WTC11 (cell line): ENCODE data around the gene ZNF566. TPM values are rescaled to one million over a fixed set of nuclear protein-coding genes. Genes with fewer than 3 reads are reported as not detected.

Source experiments
- ATAC-seq: fragments of 200-7000 bp; cut with Tn5 transposase; 2 replicates; pipeline ENCODE4 v1.10.0; 2021; ENCODE audit warnings: mild to moderate bottlenecking, moderate library complexity
- CTCF ChIA-PET: fragments of 300-600 bp; sonication (Branson Sonifier 250); formaldehyde crosslinking; loops from one replicate; lab custom pipeline; 2021; ENCODE audit warnings: antibody characterized with exemption; lab: Charles Lee
- POLR2A ChIA-PET: fragments of 350-600 bp; sonication (Branson Sonifier 250); formaldehyde crosslinking; loops from one replicate; lab custom pipeline; 2021; ENCODE audit warnings: antibody characterized with exemption; lab: Charles Lee
- DNase-seq: peaks from one replicate; pipeline ENCODE4 v3.0.0; 2021; ENCODE audit warnings: low spot score
- H3K27ac Mint-ChIP-seq: 2 replicates; pipeline ENCODE4 v1.8.0; 2021; ENCODE audit warnings: mixed read lengths
- H3K27me3 Mint-ChIP-seq: 2 replicates; pipeline ENCODE4 v1.8.0; 2021; ENCODE audit warnings: low read depth, mild to moderate bottlenecking, moderate library complexity, mixed read lengths
- H3K36me3 Mint-ChIP-seq: 2 replicates; pipeline ENCODE4 v1.8.0; 2021; ENCODE audit warnings: mixed read lengths
- H3K4me1 Mint-ChIP-seq: 2 replicates; pipeline ENCODE4 v1.8.0; 2022; ENCODE audit warnings: mixed read lengths
- H3K4me3 Mint-ChIP-seq: 2 replicates; pipeline ENCODE4 v1.8.0; 2021; ENCODE audit warnings: mild to moderate bottlenecking, moderate library complexity, mixed read lengths
- H3K9me3 Mint-ChIP-seq: 2 replicates; pipeline ENCODE4 v1.8.0; 2021; ENCODE audit warnings: mixed read lengths
- AFF4 ChIP-seq: sonication (generic); formaldehyde crosslinking; IDR thresholded peaks from 2 replicates; pipeline ENCODE4 v1.8.1; 2023; ENCODE audit warnings: mild to moderate bottlenecking, missing genetic modification reagents, borderline replicate concordance
- CREB1 ChIP-seq: sonication (generic); formaldehyde crosslinking; IDR thresholded peaks from 2 replicates; pipeline ENCODE4 v1.8.0; 2023; ENCODE audit warnings: mild to moderate bottlenecking, missing genetic modification reagents
- CREM ChIP-seq: sonication (generic); formaldehyde crosslinking; IDR thresholded peaks from 2 replicates; pipeline ENCODE4 v1.8.1; 2022; ENCODE audit warnings: mild to moderate bottlenecking, missing genetic modification reagents, moderate library complexity
- E2F1 ChIP-seq: sonication (generic); formaldehyde crosslinking; IDR thresholded peaks from 2 replicates; pipeline ENCODE4 v1.8.0; 2022; ENCODE audit warnings: mild to moderate bottlenecking, missing genetic modification reagents
- FOXJ3 ChIP-seq: sonication (generic); formaldehyde crosslinking; IDR thresholded peaks from 2 replicates; pipeline ENCODE4 v1.9.0; 2021; ENCODE audit warnings: missing genetic modification reagents, mild to moderate bottlenecking, borderline replicate concordance
- FOXP1 ChIP-seq: sonication (generic); formaldehyde crosslinking; IDR thresholded peaks from 2 replicates; pipeline ENCODE4 v1.8.0; 2022; ENCODE audit warnings: missing genetic modification reagents, mild to moderate bottlenecking, moderate library complexity, borderline replicate concordance
- GABPB1 ChIP-seq: sonication (generic); formaldehyde crosslinking; IDR thresholded peaks from 2 replicates; pipeline ENCODE4 v1.8.1; 2023; ENCODE audit warnings: mild to moderate bottlenecking, missing genetic modification reagents
- GRHL2 ChIP-seq: fragments of 250-450 bp; sonication (Bioruptor Pico); IDR thresholded peaks from 2 replicates; pipeline ENCODE4 v1.8.0; 2022; ENCODE audit warnings: mild to moderate bottlenecking, moderate library complexity; ENCODE audit not compliant: insufficient replicate concordance, severe bottlenecking
- GTF2I ChIP-seq: fragments of 250-450 bp; sonication (Bioruptor Pico); conservative IDR thresholded peaks from 2 replicates; pipeline ENCODE4 v1.4.0; 2021; ENCODE audit warnings: mild to moderate bottlenecking
- IRF1 ChIP-seq: sonication (generic); formaldehyde crosslinking; IDR thresholded peaks from 2 replicates; pipeline ENCODE4 v1.8.0; 2023; ENCODE audit warnings: missing genetic modification reagents
- JAZF1 ChIP-seq: fragments of 250-450 bp; sonication (Bioruptor Pico); IDR thresholded peaks from 2 replicates; pipeline ENCODE4 v1.9.0; 2021; ENCODE audit warnings: moderate library complexity, mild to moderate bottlenecking, inconsistent platforms
- MXD4 ChIP-seq: fragments of 250-450 bp; sonication (Bioruptor Pico); IDR thresholded peaks from 2 replicates; pipeline ENCODE4 v1.8.0; 2021; ENCODE audit warnings: mild to moderate bottlenecking, moderate library complexity, borderline replicate concordance
- NFYB ChIP-seq: sonication (generic); formaldehyde crosslinking; conservative IDR thresholded peaks from 2 replicates; pipeline ENCODE4 v1.8.0; 2022; ENCODE audit warnings: low read depth, missing genetic modification reagents
- TCF7 ChIP-seq: sonication (generic); formaldehyde crosslinking; IDR thresholded peaks from 2 replicates; pipeline ENCODE4 v1.8.0; 2022; ENCODE audit warnings: mild to moderate bottlenecking, low read depth, missing genetic modification reagents, moderate library complexity
- TEAD4 ChIP-seq: sonication (generic); formaldehyde crosslinking; IDR thresholded peaks from 2 replicates; pipeline ENCODE4 v1.8.0; 2022; ENCODE audit warnings: mild to moderate bottlenecking, missing genetic modification reagents
- ZNF138 ChIP-seq: sonication (generic); formaldehyde crosslinking; conservative IDR thresholded peaks from 2 replicates; pipeline ENCODE4 v1.8.1; 2022; ENCODE audit warnings: mild to moderate bottlenecking, moderate library complexity, missing genetic modification reagents
- ZNF232 ChIP-seq: sonication (generic); formaldehyde crosslinking; IDR thresholded peaks from 2 replicates; pipeline ENCODE4 v1.8.0; 2022; ENCODE audit warnings: mild to moderate bottlenecking, missing genetic modification reagents
- ZNF671 ChIP-seq: fragments of 250-450 bp; sonication (Bioruptor Pico); IDR thresholded peaks from 2 replicates; pipeline ENCODE4 v1.8.0; 2021; ENCODE audit warnings: mild to moderate bottlenecking
- total RNA-seq: library from RNA; stranded (reverse); gene quantifications from 3 replicates; pipeline ENCODE4 v1.2.3, GENCODE V29; 2021
- TF ChIP-seq, protein P1 (sequence below): fragments of 250-450 bp; sonication (Bioruptor Pico); IDR thresholded peaks from 2 replicates; pipeline ENCODE4 v1.9.0; 2021; ENCODE audit warnings: mild to moderate bottlenecking, borderline replicate concordance
- TF ChIP-seq, protein P2 (sequence below): sonication (generic); formaldehyde crosslinking; IDR thresholded peaks from 2 replicates; pipeline ENCODE4 v1.8.1; 2023; ENCODE audit warnings: mild to moderate bottlenecking, moderate library complexity, missing genetic modification reagents
- TF ChIP-seq, protein P3 (sequence below): sonication (generic); formaldehyde crosslinking; IDR thresholded peaks from 2 replicates; pipeline ENCODE4 v1.8.0; 2023; ENCODE audit warnings: missing genetic modification reagents, mild to moderate bottlenecking, borderline replicate concordance

ZNF566 gene
- total RNA-seq, 1 experiment from 2014 or later, result 10.5 TPM

GRCh38 chr19:36527341-36527740 is 38.0 kb upstream of the ZNF566 start (continued):
- no peak for TF ChIP-seq FOXJ3
- TF ChIP-seq MXD4 (CRISPR knock-in tag), result no peak
- TF ChIP-seq AFF4 (CRISPR knock-in tag), result no peak
- TF ChIP-seq JAZF1 (CRISPR knock-in tag), result no peak
- no peak for TF ChIP-seq TCF7 (CRISPR knock-in tag)
- no peak for TF ChIP-seq GTF2I (CRISPR knock-in tag)
- TF ChIP-seq, protein P1, sequence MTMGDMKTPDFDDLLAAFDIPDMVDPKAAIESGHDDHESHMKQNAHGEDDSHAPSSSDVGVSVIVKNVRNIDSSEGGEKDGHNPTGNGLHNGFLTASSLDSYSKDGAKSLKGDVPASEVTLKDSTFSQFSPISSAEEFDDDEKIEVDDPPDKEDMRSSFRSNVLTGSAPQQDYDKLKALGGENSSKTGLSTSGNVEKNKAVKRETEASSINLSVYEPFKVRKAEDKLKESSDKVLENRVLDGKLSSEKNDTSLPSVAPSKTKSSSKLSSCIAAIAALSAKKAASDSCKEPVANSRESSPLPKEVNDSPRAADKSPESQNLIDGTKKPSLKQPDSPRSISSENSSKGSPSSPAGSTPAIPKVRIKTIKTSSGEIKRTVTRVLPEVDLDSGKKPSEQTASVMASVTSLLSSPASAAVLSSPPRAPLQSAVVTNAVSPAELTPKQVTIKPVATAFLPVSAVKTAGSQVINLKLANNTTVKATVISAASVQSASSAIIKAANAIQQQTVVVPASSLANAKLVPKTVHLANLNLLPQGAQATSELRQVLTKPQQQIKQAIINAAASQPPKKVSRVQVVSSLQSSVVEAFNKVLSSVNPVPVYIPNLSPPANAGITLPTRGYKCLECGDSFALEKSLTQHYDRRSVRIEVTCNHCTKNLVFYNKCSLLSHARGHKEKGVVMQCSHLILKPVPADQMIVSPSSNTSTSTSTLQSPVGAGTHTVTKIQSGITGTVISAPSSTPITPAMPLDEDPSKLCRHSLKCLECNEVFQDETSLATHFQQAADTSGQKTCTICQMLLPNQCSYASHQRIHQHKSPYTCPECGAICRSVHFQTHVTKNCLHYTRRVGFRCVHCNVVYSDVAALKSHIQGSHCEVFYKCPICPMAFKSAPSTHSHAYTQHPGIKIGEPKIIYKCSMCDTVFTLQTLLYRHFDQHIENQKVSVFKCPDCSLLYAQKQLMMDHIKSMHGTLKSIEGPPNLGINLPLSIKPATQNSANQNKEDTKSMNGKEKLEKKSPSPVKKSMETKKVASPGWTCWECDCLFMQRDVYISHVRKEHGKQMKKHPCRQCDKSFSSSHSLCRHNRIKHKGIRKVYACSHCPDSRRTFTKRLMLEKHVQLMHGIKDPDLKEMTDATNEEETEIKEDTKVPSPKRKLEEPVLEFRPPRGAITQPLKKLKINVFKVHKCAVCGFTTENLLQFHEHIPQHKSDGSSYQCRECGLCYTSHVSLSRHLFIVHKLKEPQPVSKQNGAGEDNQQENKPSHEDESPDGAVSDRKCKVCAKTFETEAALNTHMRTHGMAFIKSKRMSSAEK (CRISPR knock-in tag), result no peak
- no peak for TF ChIP-seq GABPB1 (CRISPR knock-in tag)
- TF ChIP-seq ZNF138, result no peak
- no peak for TF ChIP-seq GRHL2 (CRISPR knock-in tag)
- no peak for TF ChIP-seq E2F1 (CRISPR knock-in tag)
- TF ChIP-seq, protein P2, sequence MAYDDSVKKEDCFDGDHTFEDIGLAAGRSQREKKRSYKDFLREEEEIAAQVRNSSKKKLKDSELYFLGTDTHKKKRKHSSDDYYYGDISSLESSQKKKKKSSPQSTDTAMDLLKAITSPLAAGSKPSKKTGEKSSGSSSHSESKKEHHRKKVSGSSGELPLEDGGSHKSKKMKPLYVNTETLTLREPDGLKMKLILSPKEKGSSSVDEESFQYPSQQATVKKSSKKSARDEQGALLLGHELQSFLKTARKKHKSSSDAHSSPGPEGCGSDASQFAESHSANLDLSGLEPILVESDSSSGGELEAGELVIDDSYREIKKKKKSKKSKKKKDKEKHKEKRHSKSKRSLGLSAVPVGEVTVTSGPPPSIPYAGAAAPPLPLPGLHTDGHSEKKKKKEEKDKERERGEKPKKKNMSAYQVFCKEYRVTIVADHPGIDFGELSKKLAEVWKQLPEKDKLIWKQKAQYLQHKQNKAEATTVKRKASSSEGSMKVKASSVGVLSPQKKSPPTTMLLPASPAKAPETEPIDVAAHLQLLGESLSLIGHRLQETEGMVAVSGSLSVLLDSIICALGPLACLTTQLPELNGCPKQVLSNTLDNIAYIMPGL (CRISPR knock-in tag), result no peak
- no peak for TF ChIP-seq FOXP1
- TF ChIP-seq, all 79 proteins: peak for 0

DNA sequence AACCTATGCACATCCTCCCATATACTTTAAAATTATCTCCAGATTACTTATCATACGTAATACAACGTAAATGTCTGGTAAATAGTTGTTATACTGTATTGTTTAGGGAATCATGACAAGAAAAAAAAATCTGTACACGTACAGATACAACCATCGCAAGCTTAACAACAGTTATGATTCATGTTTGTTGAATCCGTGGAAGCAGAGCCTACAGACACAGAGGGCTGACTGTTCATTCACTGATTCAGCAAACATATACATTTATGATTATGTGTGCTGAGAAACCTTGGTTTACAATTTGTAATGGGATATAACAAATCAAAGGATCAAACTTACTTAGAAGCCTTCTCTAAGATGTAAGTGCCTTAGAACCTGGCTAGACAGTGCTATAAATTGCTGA is 37.2 kb upstream of the ZNF566 start:
- ChIA-PET CTCF (no interaction called here), POLR2A (interaction anchor here (1.4 kb wide), 1 partner anchor 37 kb away, joined by 4 read pairs; the partner anchor contains the start of gene ZNF566)
- Mint-ChIP-seq H3K27me3 (no peaks in the 10 kb centered on the region; the same call in 1 of the 2 replicates), H3K36me3 (peaks cover 33% of the 10 kb centered on the region), H3K27ac (no peak overlapping the region), H3K4me3 (peak overlapping the region; percentile 99), H3K9me3 (peaks cover 7% of the 10 kb centered on the region), H3K4me1 (peaks cover 13% of the 10 kb centered on the region)
- ATAC-seq (no peak), DNase-seq (no peak)
- no peak for TF ChIP-seq NFYB (CRISPR knock-in tag)
- no peak for TF ChIP-seq CREB1 (CRISPR knock-in tag)
- no peak for TF ChIP-seq ZNF232 (CRISPR knock-in tag)
- TF ChIP-seq ZNF671 (CRISPR knock-in tag), result no peak
- TF ChIP-seq TEAD4 (CRISPR knock-in tag), result no peak
- TF ChIP-seq IRF1 (CRISPR knock-in tag), result no peak
- TF ChIP-seq CREM (CRISPR knock-in tag), result no peak
- TF ChIP-seq, protein P3, sequence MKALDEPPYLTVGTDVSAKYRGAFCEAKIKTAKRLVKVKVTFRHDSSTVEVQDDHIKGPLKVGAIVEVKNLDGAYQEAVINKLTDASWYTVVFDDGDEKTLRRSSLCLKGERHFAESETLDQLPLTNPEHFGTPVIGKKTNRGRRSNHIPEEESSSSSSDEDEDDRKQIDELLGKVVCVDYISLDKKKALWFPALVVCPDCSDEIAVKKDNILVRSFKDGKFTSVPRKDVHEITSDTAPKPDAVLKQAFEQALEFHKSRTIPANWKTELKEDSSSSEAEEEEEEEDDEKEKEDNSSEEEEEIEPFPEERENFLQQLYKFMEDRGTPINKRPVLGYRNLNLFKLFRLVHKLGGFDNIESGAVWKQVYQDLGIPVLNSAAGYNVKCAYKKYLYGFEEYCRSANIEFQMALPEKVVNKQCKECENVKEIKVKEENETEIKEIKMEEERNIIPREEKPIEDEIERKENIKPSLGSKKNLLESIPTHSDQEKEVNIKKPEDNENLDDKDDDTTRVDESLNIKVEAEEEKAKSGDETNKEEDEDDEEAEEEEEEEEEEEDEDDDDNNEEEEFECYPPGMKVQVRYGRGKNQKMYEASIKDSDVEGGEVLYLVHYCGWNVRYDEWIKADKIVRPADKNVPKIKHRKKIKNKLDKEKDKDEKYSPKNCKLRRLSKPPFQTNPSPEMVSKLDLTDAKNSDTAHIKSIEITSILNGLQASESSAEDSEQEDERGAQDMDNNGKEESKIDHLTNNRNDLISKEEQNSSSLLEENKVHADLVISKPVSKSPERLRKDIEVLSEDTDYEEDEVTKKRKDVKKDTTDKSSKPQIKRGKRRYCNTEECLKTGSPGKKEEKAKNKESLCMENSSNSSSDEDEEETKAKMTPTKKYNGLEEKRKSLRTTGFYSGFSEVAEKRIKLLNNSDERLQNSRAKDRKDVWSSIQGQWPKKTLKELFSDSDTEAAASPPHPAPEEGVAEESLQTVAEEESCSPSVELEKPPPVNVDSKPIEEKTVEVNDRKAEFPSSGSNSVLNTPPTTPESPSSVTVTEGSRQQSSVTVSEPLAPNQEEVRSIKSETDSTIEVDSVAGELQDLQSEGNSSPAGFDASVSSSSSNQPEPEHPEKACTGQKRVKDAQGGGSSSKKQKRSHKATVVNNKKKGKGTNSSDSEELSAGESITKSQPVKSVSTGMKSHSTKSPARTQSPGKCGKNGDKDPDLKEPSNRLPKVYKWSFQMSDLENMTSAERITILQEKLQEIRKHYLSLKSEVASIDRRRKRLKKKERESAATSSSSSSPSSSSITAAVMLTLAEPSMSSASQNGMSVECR, result no peak
